HG03097 (cell line): Measurements from ENCODE around the gene GRM2.

Experiments used
- ATAC-seq: cut with Tn5 transposase; IDR thresholded peaks from one replicate; pipeline ENCODE4 v1.9.1; 2021; ENCODE audit not compliant: unreplicated experiment, low FRiP score

GRM2 gene

DNA sequence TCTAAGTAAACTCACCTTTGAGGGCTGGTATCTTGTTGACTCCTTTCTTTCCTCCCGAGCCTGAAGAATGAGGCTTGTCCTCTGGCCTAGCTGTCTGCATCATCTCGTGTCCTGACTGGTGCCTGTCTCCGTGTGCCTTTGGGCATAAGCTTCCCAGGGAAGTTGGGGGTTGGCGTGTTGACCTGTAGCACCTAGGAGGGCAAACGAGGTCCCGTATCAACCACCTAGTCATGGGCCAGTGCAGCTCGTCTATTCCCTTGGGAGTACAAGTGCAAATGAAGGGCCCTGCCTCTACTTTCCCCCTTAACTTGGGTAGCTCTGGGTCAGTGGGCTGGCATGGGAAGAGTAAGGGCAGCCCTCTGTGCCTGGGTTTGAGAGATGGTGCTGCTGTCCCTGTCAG is 27.1 kb upstream of the GRM2 start:
- no peak for ATAC-seq

DNA sequence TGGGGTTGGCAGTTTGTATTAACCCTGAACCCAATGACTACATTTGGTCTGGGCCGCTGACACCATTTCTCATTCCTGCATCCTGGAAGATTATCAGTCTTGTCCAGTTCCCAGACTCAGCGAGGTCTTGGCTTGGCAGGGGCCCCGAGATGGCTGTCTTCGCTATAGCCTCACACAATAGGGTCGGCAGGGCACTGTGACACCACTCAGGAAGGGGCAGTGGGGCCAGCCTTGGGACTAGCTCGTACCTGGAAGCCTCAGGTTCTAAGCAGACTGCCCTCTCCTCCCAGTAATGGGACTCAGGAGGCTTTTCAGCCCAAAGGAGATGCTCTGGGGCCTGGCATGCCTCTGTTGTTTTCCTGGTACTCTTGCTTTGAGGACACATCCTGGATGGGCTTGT is 26.7 kb upstream of the GRM2 start:
- no peak for ATAC-seq

DNA sequence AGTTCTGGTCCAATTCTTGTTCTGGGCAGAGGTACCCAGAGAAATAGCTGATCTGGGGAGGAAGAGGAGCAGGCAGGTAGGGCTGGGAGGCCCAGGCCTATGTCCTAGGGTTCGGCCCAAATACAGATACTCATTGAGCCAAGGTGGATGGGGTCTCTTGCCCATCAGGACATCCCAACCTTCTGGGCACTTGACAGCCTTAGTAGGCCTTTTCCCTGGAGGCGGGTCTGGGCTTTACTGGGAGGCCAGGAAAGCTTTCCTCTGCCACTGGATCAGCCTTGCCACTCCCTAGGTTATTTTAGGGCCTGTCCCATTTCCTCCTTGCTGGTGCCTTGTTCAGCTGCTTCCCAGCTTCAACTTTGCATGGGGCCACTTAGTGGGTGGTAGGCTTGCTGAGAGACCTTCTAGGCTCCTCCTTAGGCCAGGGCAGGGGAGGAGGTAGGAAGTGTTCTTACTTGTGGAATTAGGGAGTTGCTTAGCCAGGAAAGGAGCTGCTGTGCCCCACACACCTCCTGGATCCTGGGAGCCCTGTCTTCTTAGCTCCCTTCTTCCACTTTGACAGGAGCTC is 26.1 kb upstream of the GRM2 start:
- ATAC-seq, result no peak

DNA sequence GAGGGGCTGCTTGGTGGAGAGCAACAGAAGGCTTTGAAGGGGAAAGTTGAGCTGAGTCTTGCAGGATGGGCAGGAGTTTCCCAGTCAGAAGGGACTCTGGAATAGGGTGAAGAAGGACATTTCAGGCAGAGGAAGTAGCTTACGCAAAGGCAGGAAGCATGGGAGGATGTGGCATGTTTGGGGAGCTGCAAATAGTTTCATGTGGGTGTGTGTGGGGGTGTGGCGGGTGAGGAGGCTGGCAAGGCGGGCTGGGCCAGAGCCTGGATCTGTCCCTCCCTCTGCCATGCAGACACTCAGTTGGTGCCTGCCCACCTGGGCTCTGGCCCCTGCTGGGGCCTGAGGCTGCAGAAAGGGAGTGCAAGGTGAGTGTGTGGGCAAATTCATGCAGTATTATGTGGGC is 25.4 kb upstream of the GRM2 start:
- no peak for ATAC-seq

DNA sequence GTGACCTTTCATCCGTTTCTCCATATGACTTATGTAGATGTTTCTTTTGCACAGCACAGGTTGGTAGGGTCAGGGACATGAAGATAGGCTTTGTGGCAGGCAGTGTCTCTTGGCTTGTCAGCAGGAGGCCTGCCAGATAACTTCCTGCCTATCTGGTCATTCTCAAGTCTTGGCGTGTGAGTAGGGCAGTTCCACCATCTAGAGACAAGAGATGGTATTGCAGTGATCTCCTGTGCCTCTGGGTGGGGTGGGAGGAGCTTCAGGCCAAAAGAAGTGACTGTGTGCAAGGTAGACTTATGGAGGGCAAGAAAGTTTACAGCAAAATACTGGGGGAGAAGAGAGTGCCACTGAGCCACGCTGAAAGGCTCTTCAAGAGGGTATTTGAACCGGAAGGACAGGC is 24.8 kb upstream of the GRM2 start:
- peak; percentile 47 for ATAC-seq

DNA sequence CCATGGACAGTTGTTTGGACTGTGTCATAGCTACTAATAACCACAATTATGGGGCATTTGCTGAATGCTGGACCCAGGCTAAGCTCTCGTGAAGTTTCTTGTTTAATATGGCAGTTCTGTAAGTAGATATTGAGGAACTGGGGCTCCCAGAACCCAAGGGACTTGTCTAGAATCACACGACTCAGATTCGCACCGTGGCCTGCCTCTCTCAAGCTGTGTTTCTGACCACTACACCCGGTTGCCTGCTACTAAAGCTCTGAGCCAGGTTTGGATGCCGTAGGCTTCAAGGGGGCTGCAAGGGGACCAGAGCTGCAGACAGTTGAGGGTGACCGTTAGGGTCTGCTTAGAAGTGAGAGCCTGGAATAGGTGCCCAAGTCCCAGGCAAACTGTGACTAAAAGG is 24.3 kb upstream of the GRM2 start:
- no peak for ATAC-seq

DNA sequence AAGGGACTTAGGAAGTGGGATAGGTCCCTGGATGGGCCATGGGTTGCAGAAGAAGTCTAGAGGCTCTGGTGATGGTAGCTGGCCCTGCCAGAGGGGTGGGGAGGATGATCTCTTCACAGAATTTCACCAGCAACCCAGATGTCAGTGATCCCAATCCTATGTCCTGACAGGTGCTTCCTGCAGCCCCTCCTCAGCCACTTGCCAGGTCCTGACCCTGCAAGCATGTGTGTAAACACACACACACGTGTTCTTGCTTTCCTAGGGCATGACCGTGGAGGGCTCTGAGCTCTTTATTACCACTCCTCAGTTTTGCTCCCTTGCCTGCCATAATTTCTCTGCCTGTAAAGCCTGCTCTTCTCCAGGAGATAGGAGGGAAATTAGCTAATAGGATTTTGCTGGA is 23.3 kb upstream of the GRM2 start:
- ATAC-seq, result no peak

DNA sequence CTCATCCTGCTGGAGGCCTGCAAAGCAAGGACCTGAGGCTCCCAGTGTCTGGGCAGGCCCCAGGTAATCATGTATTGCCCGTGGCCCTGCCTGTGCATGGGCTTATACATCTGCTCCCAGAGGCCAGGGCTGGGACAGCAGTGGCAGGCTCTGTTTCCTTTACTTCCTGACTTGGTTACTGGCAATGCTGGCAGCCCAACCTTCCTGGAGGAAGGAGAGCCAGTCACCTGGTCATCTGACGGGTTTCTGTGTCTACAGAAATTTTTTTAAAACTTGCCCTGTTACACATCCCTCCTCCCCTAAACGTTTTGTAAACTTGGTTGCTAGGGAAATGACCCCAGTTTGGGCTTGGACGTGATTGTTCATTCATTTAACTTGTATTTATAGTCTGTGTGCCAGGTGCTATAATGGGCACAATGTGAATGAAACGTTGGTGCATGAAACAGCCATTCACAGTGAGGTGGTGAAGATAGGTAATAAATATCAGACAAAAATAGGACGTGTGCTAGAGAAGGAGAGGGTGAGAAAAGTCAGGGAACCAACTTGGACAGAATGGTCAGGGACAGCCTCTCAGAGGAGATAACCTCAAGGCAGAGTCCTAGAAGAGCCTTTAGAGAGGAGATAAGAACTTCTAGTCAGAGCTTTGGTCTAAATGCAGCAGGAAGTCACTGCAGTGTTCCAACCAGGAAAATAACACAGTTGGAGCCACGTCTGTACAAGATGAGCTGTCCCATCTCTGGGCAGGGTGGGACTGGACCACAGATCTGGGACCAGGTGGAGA is 21.7 kb upstream of the GRM2 start:
- no peak for ATAC-seq

DNA sequence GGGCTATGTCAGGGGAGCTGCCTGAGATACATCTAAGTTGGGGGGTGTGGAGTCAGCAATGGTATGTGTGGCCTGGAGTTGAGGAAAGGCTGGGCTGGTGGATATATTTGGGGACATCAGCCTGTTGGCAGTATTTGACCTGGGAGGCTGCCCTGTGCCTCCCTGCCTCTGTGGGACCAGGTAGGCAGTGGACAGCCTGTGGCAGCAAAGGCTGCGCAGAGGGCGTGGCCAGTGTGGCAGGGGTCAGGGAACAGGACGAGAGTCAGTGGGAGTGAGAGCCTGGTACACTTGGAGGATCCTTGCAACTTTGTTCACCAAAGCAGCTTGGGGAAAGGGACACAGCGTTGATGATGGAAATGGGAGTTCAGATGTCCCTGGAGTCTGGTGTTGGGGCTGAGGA is 20.8 kb upstream of the GRM2 start:
- no peak for ATAC-seq

DNA sequence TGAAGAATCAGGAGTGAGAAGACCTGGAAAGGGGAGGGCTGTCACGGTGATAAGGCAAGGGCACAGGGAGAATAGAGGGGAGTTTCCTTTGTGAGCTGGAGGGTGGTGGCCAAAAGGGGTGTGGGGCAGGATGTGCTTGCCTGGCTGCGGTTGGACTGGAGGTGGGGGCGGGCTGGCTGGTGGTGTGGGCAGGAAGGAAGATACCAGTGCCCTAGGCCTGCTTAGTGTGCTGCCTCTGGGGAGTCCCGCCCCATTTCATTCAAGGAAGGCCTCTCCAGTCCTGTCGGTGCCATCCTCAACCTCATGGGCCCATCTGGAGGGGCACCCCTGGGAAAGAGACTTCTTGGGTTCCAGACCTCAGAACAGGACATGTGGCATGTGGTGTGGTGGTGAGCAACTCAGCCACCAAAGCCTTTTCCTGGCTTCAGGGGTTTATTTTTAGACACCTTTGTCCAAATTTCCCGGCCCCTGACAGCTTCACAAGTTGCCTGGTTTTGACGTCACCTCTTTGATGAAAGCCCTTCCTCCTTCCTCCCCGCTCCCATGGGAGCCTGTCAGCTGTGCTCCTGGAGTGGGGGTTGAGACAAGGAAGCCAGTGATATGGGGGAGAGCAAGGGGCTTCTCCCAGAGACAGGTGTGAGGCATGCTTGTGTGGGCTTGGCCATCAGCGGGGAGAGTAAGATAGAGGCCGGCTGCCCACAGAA is 20.2 kb upstream of the GRM2 start:
- ATAC-seq, result peak; percentile 48

DNA sequence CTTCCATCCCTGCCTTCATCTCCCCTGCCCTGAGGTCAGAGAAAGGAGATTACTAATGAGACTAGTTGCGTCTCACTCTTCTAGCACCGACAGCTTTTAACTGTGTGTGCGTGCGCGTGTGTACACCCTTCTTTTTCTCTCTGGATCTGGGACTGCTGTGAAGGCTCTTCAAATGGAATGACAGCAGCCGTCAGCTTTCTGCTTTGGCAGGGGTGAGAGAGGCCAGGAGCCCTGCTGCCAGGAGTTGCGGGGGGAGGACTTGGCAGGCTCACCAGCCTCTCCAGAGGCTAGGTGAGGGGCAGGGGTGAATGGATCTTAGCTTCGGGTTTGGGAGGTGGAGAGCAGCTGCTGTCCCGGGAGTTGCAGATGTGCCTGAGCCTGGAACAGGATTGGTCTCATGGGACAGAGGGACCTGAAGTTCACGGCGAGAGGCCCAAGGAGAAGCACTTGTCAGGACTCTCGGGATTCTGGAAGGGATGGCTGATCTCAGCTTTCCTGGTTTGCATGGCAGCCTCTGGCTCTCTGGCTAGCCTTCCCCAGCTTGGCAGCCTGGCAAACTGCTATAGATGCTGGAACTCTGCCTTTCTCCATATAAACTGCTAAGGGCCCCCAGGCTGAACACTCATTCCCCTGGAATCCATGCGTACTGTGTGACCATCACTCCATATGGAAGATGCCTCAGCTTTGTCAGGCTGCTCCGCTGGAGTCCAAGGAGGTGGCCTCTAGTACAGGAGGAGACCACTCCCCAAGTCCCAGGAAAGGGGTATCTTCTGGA is 19.2 kb upstream of the GRM2 start:
- ATAC-seq, result no peak

DNA sequence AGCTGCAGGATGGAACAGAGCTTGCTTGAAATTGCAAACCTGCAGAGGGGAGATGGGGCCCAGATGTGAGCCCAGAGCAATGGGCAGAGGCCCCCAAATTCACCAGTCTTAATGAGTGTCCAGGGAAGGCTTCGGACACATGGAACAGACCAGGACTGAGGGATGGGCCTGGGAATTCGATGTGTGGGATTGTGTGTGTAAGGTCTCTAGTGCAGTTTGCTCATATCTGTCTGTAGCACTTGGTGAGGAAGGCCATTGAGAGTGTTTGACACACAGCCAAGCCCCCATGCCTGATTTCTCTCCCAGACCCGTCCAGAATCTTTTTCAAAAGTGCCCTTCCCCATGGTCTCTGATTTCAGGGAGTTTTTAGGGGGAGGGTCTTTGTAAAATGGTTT is 18.7 kb upstream of the GRM2 start:
- no peak for ATAC-seq

DNA sequence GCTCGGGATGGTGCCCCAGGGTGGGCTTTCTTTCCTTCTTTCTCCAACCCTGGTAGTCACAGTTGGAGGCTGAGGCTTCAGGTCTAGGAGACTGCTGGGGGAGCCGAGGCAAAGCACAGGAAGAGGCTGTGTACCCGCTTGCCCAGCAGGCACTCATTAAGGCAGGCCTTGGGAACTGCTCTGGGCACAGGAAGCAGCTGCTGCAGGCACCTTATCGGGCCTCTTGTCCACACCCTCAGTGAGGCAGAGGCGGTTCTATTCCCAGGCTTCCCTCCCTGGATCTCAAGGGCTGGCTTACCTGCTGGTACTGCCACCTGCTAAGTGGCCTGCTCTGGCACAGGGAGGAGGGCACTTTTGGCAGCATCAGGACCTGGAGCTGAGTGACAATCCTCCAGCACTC is 15.8 kb upstream of the GRM2 start:
- ATAC-seq, result no peak

DNA sequence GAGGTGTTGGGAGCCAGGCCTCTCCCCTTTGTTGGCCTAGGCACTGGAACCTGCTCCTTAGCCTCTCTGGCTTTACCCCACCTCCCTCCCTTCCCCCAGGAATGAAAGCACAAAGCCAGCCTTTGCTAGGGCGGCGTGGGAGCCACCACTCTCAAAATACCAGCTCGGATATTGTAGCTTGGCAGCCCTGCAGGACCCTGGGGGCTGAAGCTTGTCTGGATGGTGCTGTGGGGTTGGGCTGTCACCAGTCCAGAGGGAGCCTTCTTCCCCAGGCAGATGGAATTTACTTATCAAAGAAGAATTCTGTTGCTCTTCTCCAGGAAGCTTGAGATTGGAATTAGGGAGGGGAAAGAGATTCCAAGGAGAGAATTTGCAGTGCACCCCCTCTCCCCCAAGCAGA is 14.9 kb upstream of the GRM2 start:
- no peak for ATAC-seq

DNA sequence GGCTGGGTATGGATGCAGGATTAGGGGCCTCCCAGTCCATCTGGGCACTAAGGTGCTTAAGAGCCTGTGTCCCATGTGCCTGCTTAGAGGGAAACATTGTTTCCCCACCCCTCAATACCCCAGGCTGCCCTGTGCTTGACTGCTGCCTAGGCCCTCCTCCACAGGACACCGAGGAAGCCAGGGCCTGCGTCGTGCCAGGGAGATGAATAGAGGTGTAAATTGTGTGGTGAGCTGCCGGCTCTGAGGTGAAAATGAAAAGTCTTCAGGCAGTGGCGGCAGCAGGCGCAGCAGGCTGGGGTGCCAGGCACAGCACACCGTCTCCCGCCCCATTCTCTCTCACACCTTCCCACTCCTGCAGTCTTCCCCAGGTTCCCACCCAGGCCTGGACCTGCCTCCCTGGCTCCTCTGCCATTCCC is 13.9 kb upstream of the GRM2 start:
- no peak for ATAC-seq

DNA sequence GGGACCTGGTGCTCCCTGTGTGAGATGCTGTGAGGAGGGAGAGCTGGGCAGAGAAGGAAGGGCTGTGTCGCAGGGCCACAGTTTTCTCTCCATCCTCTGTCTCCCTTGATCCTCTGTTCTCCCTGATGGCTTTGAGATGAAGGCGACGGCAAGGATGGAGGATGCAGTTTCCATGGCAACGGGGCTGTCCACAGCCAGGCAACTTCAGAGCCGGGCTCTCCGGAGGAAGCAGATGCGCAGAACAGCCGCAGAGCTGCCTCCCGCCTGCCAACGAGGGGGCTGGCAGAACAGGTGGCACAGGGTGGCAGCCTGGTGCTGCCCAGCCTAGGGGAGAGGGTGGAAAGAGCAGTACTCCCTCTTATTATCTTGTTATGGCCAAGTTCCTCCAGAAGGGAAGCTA is 9.9 kb upstream of the GRM2 start:
- ATAC-seq, result no peak

DNA sequence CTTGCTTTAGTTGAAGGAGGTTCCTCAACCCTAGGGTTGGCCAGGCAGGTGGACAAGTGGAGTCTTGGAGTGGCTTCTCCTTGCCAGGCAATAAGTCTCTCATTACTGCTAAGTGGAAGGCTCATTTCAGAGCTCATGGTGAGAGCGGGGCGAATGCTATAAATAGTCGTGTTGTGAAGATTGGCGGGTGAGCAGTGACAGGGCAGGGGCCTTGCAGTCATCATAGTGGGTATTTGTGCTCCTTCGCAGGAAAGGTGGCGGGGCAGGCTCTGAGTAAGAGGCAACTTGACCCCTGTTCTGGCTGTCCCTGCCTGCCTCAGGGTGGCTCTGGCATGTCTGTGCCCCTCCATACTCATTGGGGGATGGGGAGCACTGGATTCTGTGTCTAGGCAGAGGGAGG is 8.7 kb upstream of the GRM2 start:
- ATAC-seq, result no peak

DNA sequence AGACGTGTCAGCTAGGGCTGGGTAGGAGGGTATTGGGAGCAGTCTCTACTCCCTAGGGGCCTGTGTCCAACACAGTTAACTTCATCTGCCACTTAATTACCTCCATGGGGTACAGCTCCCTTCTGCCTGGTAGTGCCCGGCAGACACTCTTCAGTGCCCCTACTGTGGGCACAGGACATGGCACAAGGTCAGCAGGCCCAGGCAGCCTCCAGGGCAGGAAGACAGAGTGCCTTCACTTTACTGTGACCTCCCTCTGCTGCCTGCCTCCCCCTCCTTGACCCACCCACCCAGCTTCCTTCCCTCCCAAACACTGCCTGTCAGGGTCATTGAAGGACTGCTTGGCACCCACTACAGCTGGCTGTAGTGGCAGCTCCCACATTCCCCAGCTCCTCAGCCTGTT is 6.5 kb upstream of the GRM2 start:
- no peak for ATAC-seq

DNA sequence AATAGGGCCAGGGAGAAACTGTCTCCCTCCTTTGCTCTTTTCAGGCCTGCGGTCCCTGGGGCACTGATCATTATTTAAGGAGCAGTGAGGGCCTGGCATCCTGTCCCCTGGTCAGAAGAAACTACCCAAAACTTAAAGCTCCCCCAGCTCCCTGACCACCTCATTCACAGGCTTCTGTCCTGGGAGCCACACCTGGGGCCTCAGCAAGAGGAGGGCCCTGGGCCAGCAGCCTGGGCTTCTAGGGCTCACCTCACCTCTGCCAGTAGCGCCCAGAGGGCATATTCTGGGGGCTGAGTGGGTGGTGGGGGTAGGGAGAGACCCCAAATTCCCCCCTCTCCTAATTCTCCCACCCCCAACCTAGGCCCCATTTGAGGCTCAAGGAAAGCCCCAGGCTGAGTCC is 4.7 kb upstream of the GRM2 start:
- no peak for ATAC-seq

DNA sequence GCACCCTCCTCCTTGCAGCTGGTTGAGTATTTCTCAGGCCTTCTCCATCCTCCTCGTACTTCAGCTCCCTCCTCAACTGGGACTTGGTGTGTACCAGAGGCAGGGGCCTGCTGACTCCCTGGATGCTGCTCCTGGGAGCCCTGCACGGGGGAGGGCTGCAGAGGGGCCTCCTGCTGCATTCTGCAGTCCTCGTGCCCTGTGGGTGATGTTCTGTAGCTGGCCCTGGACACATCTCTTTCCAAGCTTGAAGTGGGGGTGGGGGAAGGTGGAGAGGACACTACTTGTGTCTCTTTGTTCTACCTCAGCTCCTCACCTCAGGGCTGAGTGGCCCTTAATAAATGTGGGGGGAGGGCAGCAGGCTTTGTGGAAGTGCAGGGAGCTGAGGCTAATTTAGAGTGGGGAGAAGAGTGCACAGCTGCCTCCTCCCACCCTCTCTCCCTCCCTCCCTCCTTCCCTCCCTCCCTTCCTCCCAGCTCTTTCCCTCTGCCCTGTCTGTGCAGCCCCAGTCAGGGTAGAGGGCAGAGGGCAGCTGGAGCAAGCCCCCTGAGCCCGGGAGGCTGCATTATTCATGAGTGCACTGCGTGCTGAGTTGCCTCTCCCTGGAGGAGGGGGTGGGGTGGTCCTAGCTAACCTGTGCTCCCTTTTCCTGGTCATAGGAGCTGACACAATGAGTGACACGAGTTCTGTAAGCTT is 3.7 kb upstream of the GRM2 start:
- ATAC-seq, result no peak
